Measurements from ENCODE around the gene CAMK1D.
"Not testable (repeated sequence)": the region's sequence is repeated elsewhere in the genome, so short reads cannot be mapped to it uniquely, and the experiment has no call there.

Gene CAMK1D

DNA sequence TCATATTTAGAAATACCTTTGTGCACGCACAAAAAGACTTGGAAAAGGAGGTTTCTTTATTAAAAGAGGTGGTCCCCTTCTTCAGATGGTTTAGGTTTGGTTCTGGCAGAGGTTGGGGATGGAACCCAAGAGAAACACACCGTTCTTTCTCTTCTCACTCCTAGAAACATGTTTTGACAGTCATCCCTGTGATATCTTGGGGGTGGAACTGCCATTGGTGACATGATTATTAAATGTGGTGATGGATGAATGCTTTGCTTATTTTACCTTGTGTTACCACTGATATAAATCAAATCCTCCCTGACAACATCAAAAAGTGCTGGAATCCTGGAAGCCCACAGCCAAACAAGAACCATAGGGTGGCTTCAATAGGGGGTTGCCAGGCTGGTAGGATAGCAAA lies 505.6 kb downstream of the CAMK1D start:
- TF ChIP-seq RARB (CRISPR knock-in tag; IDR thresholded peaks at IDR 0.05), result no peak
- TF ChIP-seq TCF4 (CRISPR knock-in tag; IDR thresholded peaks at IDR 0.05; ENCODE audit: borderline replicate concordance), result no peak
- no peak for ATAC-seq

GRCh38 chr10:12862459-12862858 lies 513.1 kb downstream of the CAMK1D start:
- no peak for ATAC-seq
- no peak for TF ChIP-seq ZFP30 (CRISPR knock-in tag; IDR thresholded peaks at IDR 0.05)
- TF ChIP-seq GLIS3 (CRISPR knock-in tag; IDR thresholded peaks at IDR 0.05), result no peak
- TF ChIP-seq ZNF565 (CRISPR knock-in tag; conservative IDR thresholded peaks at IDR 0.05; ENCODE audit: low read depth), result no peak
- TF ChIP-seq RARB (CRISPR knock-in tag; IDR thresholded peaks at IDR 0.05), result no peak
- TF ChIP-seq ZC3H10 (CRISPR knock-in tag; IDR thresholded peaks at IDR 0.05), result no peak
- TF ChIP-seq CSDC2 (CRISPR knock-in tag; IDR thresholded peaks at IDR 0.05), result no peak
- no peak for TF ChIP-seq ARNTL (CRISPR knock-in tag; IDR thresholded peaks at IDR 0.05; ENCODE audit: borderline replicate concordance, low read depth)
- TF ChIP-seq ISL1 (CRISPR knock-in tag; IDR thresholded peaks at IDR 0.05), result no peak
- no peak for TF ChIP-seq CSRNP3 (CRISPR knock-in tag; IDR thresholded peaks at IDR 0.05)
- TF ChIP-seq CREB5 (CRISPR knock-in tag; IDR thresholded peaks at IDR 0.05; ENCODE audit: low read depth), result no peak
- no peak for TF ChIP-seq ZFP3 (CRISPR knock-in tag; IDR thresholded peaks at IDR 0.05)
- TF ChIP-seq ZNF8 (CRISPR knock-in tag; IDR thresholded peaks at IDR 0.05), result no peak
- TF ChIP-seq ZNF70 (CRISPR knock-in tag; IDR thresholded peaks at IDR 0.05), result no peak
- TF ChIP-seq, protein P1, sequence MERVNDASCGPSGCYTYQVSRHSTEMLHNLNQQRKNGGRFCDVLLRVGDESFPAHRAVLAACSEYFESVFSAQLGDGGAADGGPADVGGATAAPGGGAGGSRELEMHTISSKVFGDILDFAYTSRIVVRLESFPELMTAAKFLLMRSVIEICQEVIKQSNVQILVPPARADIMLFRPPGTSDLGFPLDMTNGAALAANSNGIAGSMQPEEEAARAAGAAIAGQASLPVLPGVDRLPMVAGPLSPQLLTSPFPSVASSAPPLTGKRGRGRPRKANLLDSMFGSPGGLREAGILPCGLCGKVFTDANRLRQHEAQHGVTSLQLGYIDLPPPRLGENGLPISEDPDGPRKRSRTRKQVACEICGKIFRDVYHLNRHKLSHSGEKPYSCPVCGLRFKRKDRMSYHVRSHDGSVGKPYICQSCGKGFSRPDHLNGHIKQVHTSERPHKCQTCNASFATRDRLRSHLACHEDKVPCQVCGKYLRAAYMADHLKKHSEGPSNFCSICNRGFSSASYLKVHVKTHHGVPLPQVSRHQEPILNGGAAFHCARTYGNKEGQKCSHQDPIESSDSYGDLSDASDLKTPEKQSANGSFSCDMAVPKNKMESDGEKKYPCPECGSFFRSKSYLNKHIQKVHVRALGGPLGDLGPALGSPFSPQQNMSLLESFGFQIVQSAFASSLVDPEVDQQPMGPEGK (CRISPR knock-in tag; IDR thresholded peaks at IDR 0.05; ENCODE audit: borderline replicate concordance), result no peak
- TF ChIP-seq, protein P2, sequence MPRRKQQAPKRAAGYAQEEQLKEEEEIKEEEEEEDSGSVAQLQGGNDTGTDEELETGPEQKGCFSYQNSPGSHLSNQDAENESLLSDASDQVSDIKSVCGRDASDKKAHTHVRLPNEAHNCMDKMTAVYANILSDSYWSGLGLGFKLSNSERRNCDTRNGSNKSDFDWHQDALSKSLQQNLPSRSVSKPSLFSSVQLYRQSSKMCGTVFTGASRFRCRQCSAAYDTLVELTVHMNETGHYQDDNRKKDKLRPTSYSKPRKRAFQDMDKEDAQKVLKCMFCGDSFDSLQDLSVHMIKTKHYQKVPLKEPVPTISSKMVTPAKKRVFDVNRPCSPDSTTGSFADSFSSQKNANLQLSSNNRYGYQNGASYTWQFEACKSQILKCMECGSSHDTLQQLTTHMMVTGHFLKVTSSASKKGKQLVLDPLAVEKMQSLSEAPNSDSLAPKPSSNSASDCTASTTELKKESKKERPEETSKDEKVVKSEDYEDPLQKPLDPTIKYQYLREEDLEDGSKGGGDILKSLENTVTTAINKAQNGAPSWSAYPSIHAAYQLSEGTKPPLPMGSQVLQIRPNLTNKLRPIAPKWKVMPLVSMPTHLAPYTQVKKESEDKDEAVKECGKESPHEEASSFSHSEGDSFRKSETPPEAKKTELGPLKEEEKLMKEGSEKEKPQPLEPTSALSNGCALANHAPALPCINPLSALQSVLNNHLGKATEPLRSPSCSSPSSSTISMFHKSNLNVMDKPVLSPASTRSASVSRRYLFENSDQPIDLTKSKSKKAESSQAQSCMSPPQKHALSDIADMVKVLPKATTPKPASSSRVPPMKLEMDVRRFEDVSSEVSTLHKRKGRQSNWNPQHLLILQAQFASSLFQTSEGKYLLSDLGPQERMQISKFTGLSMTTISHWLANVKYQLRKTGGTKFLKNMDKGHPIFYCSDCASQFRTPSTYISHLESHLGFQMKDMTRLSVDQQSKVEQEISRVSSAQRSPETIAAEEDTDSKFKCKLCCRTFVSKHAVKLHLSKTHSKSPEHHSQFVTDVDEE (CRISPR knock-in tag; IDR thresholded peaks at IDR 0.05), result no peak
- TF ChIP-seq OSR1 (CRISPR knock-in tag; IDR thresholded peaks at IDR 0.05), result no peak
- no peak for TF ChIP-seq SNAI2 (CRISPR knock-in tag; IDR thresholded peaks at IDR 0.05)

DNA sequence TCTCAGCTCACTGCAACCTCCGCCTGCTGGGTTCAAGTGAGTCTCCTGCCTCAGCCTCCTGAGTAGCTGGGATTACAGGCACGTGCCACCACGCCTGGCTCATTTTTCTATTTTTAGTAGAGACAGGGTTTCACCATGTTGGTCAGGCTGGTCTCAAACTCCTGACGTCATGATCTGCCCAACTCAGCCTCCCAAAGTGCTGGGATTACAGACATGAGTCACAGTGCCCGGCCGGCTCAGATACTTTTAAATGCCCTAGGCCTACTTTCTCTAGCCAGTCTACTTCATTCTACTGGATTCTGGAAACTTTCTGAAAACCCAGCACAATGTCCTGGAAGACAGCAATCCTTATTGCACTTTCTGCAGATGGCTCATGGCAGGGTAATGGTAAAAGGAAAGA lies 516.2 kb downstream of the CAMK1D start:
- ATAC-seq, result not testable (repeated sequence)

DNA sequence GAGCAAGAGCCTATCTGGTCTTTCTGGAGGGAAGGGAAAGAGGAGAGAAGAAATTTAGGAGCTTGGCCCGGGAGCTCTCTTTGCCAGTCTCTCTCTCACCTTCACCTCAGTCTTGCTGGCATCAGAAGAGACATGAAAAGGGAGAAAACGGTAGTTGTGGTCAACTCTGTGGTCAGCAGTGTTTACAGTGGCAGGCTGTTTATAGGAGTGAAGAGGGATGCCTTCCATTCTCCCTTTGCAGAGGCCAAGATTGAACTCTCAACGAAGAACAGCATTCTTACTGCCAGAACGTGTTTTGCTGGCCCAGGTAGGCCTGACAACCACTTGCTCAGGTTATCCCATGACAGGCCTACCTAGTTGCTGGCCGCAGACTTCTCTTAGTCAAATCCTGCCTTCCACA lies 518.9 kb downstream of the CAMK1D start:
- ATAC-seq, result no peak
- no peak for TF ChIP-seq SNAI2 (CRISPR knock-in tag; IDR thresholded peaks at IDR 0.05)
- TF ChIP-seq POU6F1 (CRISPR knock-in tag; IDR thresholded peaks at IDR 0.05; ENCODE audit: borderline replicate concordance, low read depth), result no peak
- TF ChIP-seq, protein P2 (CRISPR knock-in tag; IDR thresholded peaks at IDR 0.05), result no peak
- TF ChIP-seq, protein P1 (CRISPR knock-in tag; IDR thresholded peaks at IDR 0.05; ENCODE audit: borderline replicate concordance), result no peak
- TF ChIP-seq TOX (CRISPR knock-in tag; IDR thresholded peaks at IDR 0.05; ENCODE audit: borderline replicate concordance), result no peak
- no peak for TF ChIP-seq ZFP3 (CRISPR knock-in tag; IDR thresholded peaks at IDR 0.05)
- TF ChIP-seq CSDC2 (CRISPR knock-in tag; IDR thresholded peaks at IDR 0.05), result no peak
- no peak for TF ChIP-seq PPARA (CRISPR knock-in tag; IDR thresholded peaks at IDR 0.05; ENCODE audit: borderline replicate concordance)
- TF ChIP-seq BACH2 (CRISPR knock-in tag; IDR thresholded peaks at IDR 0.05; ENCODE audit: borderline replicate concordance), result no peak
- no peak for TF ChIP-seq ESRRG (CRISPR knock-in tag; IDR thresholded peaks at IDR 0.05)
- no peak for TF ChIP-seq RARB (CRISPR knock-in tag; IDR thresholded peaks at IDR 0.05)

All from SK-N-SH treated with all-trans-retinoic acid at 6 μM for 48 hours (cell line).